Endodermal cell (in vitro differentiated cells): ENCODE data around the gene SPEN. TPM values are rescaled to one million over a fixed set of nuclear protein-coding genes. Genes with fewer than 3 reads are reported as not detected.
"Not testable (repeated sequence)": the region's sequence is repeated elsewhere in the genome, so short reads cannot be mapped to it uniquely, and the experiment has no call there.

ENCODE experiments used
- DNase-seq: peaks from one replicate; pipeline ENCODE4 v3.0.0-alpha.2; 2017
- H3K27ac ChIP-seq: 2 replicates; pipeline ENCODE4 v1.5.1; 2013; ENCODE audit warnings: mild to moderate bottlenecking, low read depth, low read length, moderate library complexity
- H3K27me3 ChIP-seq: 2 replicates; pipeline ENCODE4 v1.6.1; 2013; ENCODE audit warnings: mild to moderate bottlenecking, low read length, moderate library complexity; ENCODE audit not compliant: insufficient read depth, control insufficient read depth, poor library complexity, severe bottlenecking
- H3K36me3 ChIP-seq: 2 replicates; pipeline ENCODE4 v1.7.0; 2013; ENCODE audit warnings: mild to moderate bottlenecking, low read length, moderate library complexity; ENCODE audit not compliant: control insufficient read depth, insufficient read depth
- H3K4me1 ChIP-seq: one replicate; pipeline ENCODE4 v1.7.0; 2013; ENCODE audit warnings: low read length; ENCODE audit not compliant: control insufficient read depth, insufficient read depth
- H3K4me3 ChIP-seq: 2 replicates; pipeline ENCODE4 v1.5.1; 2013; ENCODE audit warnings: mild to moderate bottlenecking, low read length, moderate library complexity
- H3K9ac ChIP-seq: 2 replicates; pipeline ENCODE4 v1.6.1; 2013; ENCODE audit warnings: mild to moderate bottlenecking, low read length, moderate library complexity; ENCODE audit not compliant: poor library complexity, severe bottlenecking; ENCODE audit errors: extremely low read depth
- H3K9me3 ChIP-seq: 2 replicates; pipeline ENCODE4 v1.6.1; 2013; ENCODE audit warnings: mild to moderate bottlenecking, low read length, moderate library complexity; ENCODE audit not compliant: control insufficient read depth
- H3K27ac Mint-ChIP-seq: 2 replicates; pipeline ENCODE4 v1.8.0; 2020; ENCODE audit warnings: mixed read lengths
- H3K27me3 Mint-ChIP-seq: 2 replicates; pipeline ENCODE4 v1.8.0; 2021; ENCODE audit warnings: mild to moderate bottlenecking, mixed read lengths; ENCODE audit not compliant: insufficient read depth
- H3K36me3 Mint-ChIP-seq: 2 replicates; pipeline ENCODE4 v1.8.0; 2020; ENCODE audit warnings: low read depth, mixed read lengths
- H3K4me1 Mint-ChIP-seq: 2 replicates; pipeline ENCODE4 v1.8.0; 2020; ENCODE audit warnings: mixed read lengths
- H3K4me3 Mint-ChIP-seq: 2 replicates; pipeline ENCODE4 v1.8.0; 2020; ENCODE audit warnings: mild to moderate bottlenecking, moderate library complexity, mixed read lengths
- H3K9me3 Mint-ChIP-seq: 2 replicates; pipeline ENCODE4 v1.8.0; 2020; ENCODE audit warnings: mild to moderate bottlenecking, mixed read lengths
- WGBS, 2 experiments: methylation state at CpG; one replicate each; pipeline versions ENCODE4 v1.1.5 to v1.1.7; 2013; ENCODE audit warnings: missing lambda C conversion rate in 2 of 2, mixed read lengths in 1 of 2; ENCODE audit not compliant: insufficient coverage in 1 of 2, insufficient read length in 1 of 2; 5-methylcytosine and 5-hydroxymethylcytosine counted together
- total RNA-seq, 2 donors: library from RNA; stranded (reverse); fragmentation: NEBNext Ultra II Directional in 1 of 2; extraction: Animal tissue kit (Norgen Biotek cat#: 25700) in 1 of 2; gene quantifications; 2 replicates in 1 of 2; 3 replicates in 1 of 2; pipeline ENCODE4 v1.2.1, GENCODE V29; 2021
- TF ChIP-seq, protein P1 (sequence below): fragments of 200-600 bp; sonication (generic); conservative IDR thresholded peaks from 2 replicates; pipeline ENCODE4 v1.5.0; 2021; ENCODE audit warnings: antibody characterized with exemption, mild to moderate bottlenecking

The SPEN gene
- total RNA-seq, 2 donors from 2014 or later: 61.5 to 71.9 TPM

DNA sequence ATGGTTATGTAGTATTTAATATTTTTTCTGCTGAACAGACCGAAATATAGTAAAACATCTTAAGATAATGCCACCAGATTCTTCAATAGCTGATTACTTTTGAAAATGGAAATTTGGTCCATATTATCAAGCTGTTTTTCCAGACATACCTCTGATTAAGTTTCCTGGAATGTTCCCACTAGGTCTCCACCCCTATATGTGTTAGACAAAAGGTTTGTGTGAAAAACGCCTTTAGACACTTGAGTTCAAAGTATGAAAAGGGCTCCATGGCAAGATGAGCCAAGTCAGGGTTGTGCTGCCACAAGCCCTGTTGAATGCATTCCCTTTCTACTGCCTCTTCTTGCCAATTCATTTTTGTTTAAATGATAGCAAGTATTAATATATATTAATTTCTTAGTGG lies 75.7 kb downstream of the SPEN start:
- Histone ChIP-seq H3K9ac (no peak overlapping the region), H3K4me1 (no peaks in the 10 kb centered on the region), H3K9me3 (no peaks in the 10 kb centered on the region), H3K36me3 (peaks cover 90% of the 10 kb centered on the region), H3K4me3 (no peak overlapping the region), H3K27ac (no peak overlapping the region), H3K27me3 (no peaks in the 10 kb centered on the region)
- no peak for DNase-seq
- Mint-ChIP-seq H3K4me3 (no peak overlapping the region), H3K27ac (no peak overlapping the region), H3K27me3 (no peaks in the 10 kb centered on the region), H3K9me3 (no peaks in the 10 kb centered on the region), H3K36me3 (peaks cover 61% of the 10 kb centered on the region), H3K4me1 (peaks cover 6% of the 10 kb centered on the region)
- TF ChIP-seq, protein P1, sequence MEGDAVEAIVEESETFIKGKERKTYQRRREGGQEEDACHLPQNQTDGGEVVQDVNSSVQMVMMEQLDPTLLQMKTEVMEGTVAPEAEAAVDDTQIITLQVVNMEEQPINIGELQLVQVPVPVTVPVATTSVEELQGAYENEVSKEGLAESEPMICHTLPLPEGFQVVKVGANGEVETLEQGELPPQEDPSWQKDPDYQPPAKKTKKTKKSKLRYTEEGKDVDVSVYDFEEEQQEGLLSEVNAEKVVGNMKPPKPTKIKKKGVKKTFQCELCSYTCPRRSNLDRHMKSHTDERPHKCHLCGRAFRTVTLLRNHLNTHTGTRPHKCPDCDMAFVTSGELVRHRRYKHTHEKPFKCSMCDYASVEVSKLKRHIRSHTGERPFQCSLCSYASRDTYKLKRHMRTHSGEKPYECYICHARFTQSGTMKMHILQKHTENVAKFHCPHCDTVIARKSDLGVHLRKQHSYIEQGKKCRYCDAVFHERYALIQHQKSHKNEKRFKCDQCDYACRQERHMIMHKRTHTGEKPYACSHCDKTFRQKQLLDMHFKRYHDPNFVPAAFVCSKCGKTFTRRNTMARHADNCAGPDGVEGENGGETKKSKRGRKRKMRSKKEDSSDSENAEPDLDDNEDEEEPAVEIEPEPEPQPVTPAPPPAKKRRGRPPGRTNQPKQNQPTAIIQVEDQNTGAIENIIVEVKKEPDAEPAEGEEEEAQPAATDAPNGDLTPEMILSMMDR: no peak
- 95 to 100% methylated on average over 1 to 2 of the region's 2 CpGs for WGBS, 2 experiments

DNA sequence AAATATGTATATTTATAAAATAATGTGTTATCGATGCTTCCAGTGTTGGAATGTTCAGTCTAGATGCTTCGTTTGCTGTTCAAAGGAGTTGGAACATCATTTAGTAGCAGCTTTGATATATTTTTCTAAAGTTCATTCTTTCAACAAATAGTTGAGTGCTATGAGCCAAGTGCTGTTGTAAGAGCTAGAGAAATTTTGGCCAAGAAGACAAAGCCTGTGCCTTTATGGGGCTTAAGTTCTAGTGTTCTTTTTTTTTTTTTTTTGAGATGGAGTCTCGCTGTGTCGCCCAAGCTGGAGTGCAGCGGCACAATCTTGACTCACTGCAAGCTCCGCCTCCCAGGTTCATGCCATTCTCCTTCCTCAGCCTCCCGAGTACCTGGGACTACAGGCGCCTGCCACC lies 78.9 kb downstream of the SPEN start:
- not testable (repeated sequence) for H3K27me3 Mint-ChIP-seq, H3K27me3 ChIP-seq, DNase-seq, H3K9ac ChIP-seq, H3K4me1 Mint-ChIP-seq, H3K9me3 ChIP-seq, H3K4me1 ChIP-seq, H3K27ac ChIP-seq, H3K4me3 Mint-ChIP-seq, H3K9me3 Mint-ChIP-seq, H3K4me3 ChIP-seq, H3K27ac Mint-ChIP-seq
- peaks cover 90% of the 10 kb centered on the region for H3K36me3 ChIP-seq
- WGBS, 2 experiments: 84 to 89% methylated on average over 5 to 8 of the region's 8 CpGs
- H3K36me3 Mint-ChIP-seq: peaks cover 73% of the 10 kb centered on the region

DNA sequence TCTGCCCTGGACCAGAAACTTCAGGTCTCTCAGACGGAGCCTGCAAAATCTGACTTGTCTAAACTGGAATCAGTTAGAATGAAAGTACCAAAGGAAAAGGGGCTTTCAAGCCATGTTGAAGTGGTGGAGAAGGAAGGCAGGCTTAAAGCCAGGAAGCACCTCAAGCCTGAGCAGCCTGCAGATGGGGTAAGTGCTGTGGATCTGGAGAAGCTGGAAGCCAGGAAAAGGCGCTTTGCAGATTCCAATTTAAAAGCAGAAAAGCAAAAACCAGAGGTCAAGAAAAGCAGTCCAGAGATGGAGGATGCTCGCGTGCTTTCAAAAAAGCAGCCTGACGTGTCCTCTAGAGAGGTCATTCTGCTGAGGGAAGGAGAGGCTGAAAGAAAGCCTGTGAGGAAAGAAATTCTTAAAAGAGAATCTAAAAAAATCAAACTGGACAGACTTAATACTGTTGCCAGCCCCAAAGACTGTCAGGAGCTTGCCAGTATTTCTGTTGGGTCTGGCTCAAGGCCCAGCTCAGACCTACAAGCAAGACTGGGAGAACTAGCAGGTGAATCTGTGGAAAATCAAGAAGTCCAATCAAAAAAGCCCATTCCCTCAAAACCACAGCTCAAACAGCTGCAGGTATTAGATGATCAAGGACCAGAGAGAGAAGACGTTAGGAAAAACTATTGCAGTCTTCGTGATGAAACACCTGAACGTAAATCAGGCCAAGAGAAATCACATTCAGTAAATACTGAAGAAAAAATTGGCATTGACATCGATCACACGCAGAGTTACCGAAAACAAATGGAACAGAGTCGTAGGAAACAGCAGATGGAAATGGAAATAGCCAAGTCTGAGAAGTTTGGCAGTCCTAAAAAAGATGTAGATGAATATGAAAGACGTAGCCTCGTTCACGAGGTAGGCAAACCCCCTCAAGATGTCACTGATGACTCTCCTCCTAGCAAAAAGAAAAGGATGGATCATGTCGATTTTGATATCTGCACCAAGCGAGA lies 81.8 kb downstream of the SPEN start:
- Histone ChIP-seq H3K9me3 (no peaks in the 10 kb centered on the region), H3K27ac (no peak overlapping the region), H3K9ac (no peak overlapping the region), H3K4me1 (no peaks in the 10 kb centered on the region), H3K36me3 (peaks cover 91% of the 10 kb centered on the region), H3K27me3 (no peaks in the 10 kb centered on the region), H3K4me3 (no peak overlapping the region)
- Mint-ChIP-seq H3K4me1 (peaks cover 6% of the 10 kb centered on the region), H3K27me3 (no peaks in the 10 kb centered on the region), H3K9me3 (no peaks in the 10 kb centered on the region), H3K36me3 (peaks cover 76% of the 10 kb centered on the region), H3K4me3 (no peak overlapping the region), H3K27ac (no peak overlapping the region)
- TF ChIP-seq, protein P1: no peak
- WGBS, 2 experiments: 96 to 98% methylated on average over 15 to 17 of the region's 17 CpGs
- no peak for DNase-seq
